ENCODE measurements around the gene LRRFIP1.

LRRFIP1 gene

GRCh38 chr2:237798236-237799059 is 171.1 kb downstream of the LRRFIP1 start, which contains the start of gene RBM44:
RBM44 (plus strand) TSS chr2:237798779; CDS start chr2:237813610, 14,831 bp downstream.
- no peak for DNase-seq

- no peak for DNase-seq
Measured at GRCh38 chr2:237799060-237799428, 171.7 kb downstream of the LRRFIP1 start.

DNA sequence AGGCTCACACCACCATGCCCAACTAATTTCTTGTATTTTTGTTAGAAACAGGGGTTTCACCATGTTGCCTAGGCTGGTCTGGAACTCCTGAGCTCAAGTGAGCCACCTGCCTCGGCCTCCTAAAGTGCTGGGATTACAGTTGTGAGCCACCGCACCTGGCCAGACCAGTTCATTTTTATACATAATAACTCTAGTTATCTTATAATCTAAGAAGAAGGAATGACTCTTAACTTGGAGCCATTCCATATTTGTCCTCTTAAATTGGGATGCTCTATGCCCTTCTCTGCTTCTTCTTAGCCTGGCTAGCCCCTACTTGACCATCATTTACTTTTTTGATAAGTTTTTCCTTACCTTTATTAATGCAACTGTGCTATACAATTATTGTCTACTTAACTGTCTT is 174.1 kb downstream of the LRRFIP1 start:
- DNase-seq = no peak

GRCh38 chr2:237806334-237806733 is 178.9 kb downstream of the LRRFIP1 start:
- no peak for DNase-seq

DNA sequence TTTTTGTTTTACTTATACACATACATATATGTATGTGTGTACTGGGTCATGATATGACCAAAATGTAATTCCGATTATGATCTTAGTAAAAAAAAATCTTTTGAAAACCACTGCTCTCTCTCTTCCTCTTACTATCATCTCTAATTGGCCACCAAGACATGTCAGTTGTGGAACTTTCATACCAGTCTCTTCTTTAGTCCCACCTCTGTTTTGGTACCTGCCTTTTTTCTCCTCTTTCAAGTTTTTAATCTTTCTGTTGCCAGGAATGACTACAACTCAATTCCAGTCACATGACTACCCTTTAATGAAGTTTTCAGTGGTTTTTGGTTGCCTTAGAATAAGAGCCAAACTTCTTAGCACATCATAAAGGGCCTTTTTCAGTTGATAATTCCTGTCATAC is 188.2 kb downstream of the LRRFIP1 start:
- DNase-seq = no peak

DNA sequence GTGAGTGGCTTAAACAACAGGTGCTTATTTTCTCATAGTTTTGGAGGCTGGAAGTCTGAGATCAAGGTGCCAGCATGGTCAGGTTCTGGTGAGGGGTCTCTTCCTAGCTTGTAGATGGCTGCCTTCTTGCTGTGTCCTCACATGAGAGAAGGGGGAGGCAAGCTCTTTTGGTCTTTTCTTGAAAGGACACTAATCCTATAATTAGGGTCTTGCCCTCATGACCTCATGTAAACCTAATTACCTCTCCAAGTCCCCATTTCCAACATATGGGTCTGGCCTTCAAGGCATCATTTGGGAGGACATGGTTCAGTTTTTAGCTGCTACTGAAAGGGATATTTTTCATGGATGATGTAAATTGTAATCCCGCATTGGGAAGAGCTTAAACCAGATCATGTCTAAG is 189.1 kb downstream of the LRRFIP1 start:
- no peak for DNase-seq

GRCh38 chr2:237818066-237818473 is 190.7 kb downstream of the LRRFIP1 start:
- DNase-seq = no peak

DNA sequence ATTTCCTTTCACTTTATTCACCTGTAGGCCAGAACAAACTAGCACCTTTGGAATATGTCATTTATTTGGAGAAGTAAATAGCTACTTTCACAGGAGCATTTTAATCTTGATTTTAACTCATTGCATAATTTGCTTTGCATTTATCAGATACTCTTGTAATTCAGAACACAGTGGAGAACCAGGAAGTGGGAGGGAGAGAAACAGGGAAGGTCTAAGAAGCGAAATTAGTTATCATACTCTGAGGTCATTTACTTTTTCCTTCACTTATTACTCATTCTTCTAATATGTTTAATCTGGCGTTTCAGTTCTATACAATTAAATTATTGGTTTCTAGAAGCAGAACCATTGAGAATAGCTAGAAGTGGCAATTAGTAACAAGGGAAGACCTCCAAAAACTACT is 191.8 kb downstream of the LRRFIP1 start:
- DNase-seq = no peak

DNA sequence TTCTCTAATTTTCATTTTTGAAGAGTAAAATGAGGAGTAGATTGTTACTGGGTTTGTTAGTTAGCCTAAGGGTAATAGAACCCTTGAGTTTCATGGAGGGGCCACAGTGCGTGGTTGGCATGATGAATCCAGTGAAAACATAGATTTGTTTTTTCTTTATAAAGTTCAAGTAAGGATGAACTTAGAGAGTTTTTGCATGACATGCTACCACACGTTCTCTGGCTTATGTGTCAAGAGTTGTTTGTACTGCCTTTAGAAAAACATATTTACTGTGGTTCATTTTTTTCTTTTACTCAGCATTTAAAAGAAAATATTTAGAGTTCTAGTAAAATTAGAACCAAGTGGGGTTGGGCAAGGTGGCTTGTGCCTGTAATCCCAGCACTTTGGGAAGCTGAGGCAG is 193.0 kb downstream of the LRRFIP1 start:
- no peak for DNase-seq

- DNase-seq = no peak
Measured at GRCh38 chr2:237823544-237823943, 196.2 kb downstream of the LRRFIP1 start.

DNA sequence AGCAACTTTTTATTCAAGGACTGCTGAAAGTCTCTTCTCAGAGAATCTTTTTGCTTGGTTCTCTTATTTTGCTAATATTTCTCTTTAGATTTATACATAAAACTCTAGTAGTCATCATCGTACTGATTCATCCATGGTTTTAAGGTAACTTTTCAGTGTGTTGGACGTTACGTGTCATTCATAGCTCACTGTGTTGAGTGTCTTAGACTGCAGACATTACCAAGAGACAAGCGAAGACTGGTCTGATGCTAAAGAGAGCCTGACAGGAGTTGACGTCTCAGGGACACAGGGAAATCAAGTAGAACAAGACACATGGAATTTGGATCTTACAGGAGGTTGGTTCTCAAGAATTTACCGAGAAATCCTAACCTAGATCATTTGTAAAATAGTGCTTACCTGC is 196.7 kb downstream of the LRRFIP1 start:
- no peak for DNase-seq

- DNase-seq = no peak
Measured at GRCh38 chr2:237827421-237827987, 200.1 kb downstream of the LRRFIP1 start.
